Mucosa of descending colon (tissue), 3 donors: ENCODE measurements around the gene DIP2A. TPM values are rescaled to one million over a fixed set of nuclear protein-coding genes. Genes with fewer than 3 reads are reported as not detected.

Experiments used
- ATAC-seq: fragments of 200-7000 bp; cut with Tn5 transposase; one replicate; pipeline ENCODE4 v1.9.1; 2020; ENCODE audit warnings: mild to moderate bottlenecking, moderate library complexity
- DNase-seq, 3 donors: peaks; one replicate each; pipeline ENCODE4 v3.0.0-alpha.2; 2020
- H3K36me3 ChIP-seq: fragments of 200-600 bp; one replicate; pipeline ENCODE4 v1.8.0; 2021; ENCODE audit warnings: low read depth, mild to moderate bottlenecking
- H3K4me1 ChIP-seq: fragments of 200-600 bp; one replicate; pipeline ENCODE4 v1.8.0; 2021; ENCODE audit warnings: low read depth, mild to moderate bottlenecking
- H3K4me3 ChIP-seq: fragments of 200-600 bp; one replicate; pipeline ENCODE4 v1.8.0; 2021; ENCODE audit warnings: mild to moderate bottlenecking
- H3K9me3 ChIP-seq: fragments of 200-600 bp; one replicate; pipeline ENCODE4 v1.8.0; 2021; ENCODE audit warnings: mild to moderate bottlenecking
- intact Hi-C, 2 donors: fragments of 100-400 bp; cut with DNase I in 1 of 2; cut with micrococcal nuclease in 1 of 2; formaldehyde crosslinking; loops; one replicate each; pipeline versions ENCODE4 v1.11.0 to v1.11.1; 2022; cut with DNase I, micrococcal nuclease
- total RNA-seq, 3 donors: library from RNA; stranded (reverse); fragmentation: NEBNext Ultra II Directional in 2 of 3; extraction: Animal tissue kit (Norgen Biotek cat#: 25700) in 2 of 3; gene quantifications; one replicate each; pipeline versions ENCODE4 v1.2.1 to v1.2.4, GENCODE V29; 2021 to 2023
- TF ChIP-seq, protein P1 (sequence below): fragments of 200-600 bp; IDR thresholded peaks from one replicate; pipeline ENCODE4 v1.8.0; 2022; ENCODE audit warnings: antibody characterized with exemption, mild to moderate bottlenecking
- donor health status: DM: no; HTN: no; CAD: no; lungs with moderate emphysema.
- donor health status: DM: no; HTN: no; CAD: no.
- donor health status: DM: no; HTN: yes; CAD: no.

Gene DIP2A
- total RNA-seq, 3 donors from 2014 or later = 43.8 to 56.7 (median 49.3) TPM

DNA sequence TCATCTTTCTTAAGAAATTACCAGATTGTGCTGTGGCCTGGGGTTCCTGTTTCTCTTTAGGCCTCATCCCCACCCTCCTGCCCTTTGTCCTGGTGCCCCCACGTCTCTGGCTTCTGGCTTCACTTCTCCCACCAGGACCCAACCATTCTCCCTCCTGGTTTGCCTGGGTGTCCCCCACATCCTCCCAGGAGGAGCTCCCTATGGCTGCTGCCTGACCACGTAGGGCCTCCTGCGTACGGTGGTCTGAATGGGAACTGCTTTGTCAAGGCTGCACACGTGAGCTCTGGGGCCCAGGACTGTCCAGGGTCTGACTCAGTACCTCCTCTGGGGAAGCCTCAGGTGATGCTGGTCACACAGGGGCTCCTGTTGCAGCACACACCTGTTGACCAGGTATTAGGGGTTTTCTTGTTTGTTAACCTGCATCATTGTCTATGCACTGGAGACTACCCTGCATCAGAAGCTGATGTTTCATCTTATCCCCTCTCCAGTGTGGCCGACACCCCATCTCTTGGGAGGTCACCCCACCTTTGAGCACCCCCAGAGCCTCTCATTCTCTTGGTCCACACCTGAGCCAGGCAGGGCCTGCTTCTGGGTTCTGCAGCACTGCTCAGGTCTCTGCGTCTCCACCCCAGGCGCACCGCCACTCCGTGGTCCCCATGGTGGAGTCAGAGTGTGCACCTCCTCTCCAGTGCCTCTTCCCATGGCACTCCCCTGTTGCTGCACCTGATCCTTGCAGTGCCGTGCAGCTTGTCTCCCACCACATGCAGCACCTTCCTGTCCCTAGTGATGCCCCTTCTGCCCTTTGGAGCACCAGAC, 80.4 kb downstream of the DIP2A start:
- no peaks in the 10 kb centered on the region for H3K9me3 ChIP-seq
- ATAC-seq (peak; percentile 11), DNase-seq (no peak)
- TF ChIP-seq, protein P1, sequence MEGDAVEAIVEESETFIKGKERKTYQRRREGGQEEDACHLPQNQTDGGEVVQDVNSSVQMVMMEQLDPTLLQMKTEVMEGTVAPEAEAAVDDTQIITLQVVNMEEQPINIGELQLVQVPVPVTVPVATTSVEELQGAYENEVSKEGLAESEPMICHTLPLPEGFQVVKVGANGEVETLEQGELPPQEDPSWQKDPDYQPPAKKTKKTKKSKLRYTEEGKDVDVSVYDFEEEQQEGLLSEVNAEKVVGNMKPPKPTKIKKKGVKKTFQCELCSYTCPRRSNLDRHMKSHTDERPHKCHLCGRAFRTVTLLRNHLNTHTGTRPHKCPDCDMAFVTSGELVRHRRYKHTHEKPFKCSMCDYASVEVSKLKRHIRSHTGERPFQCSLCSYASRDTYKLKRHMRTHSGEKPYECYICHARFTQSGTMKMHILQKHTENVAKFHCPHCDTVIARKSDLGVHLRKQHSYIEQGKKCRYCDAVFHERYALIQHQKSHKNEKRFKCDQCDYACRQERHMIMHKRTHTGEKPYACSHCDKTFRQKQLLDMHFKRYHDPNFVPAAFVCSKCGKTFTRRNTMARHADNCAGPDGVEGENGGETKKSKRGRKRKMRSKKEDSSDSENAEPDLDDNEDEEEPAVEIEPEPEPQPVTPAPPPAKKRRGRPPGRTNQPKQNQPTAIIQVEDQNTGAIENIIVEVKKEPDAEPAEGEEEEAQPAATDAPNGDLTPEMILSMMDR = no peak
- no peaks in the 10 kb centered on the region for H3K4me1 ChIP-seq
- intact Hi-C loops = no loop called here
- H3K36me3 ChIP-seq = no peaks in the 10 kb centered on the region
- no peak overlapping the region for H3K4me3 ChIP-seq

DNA sequence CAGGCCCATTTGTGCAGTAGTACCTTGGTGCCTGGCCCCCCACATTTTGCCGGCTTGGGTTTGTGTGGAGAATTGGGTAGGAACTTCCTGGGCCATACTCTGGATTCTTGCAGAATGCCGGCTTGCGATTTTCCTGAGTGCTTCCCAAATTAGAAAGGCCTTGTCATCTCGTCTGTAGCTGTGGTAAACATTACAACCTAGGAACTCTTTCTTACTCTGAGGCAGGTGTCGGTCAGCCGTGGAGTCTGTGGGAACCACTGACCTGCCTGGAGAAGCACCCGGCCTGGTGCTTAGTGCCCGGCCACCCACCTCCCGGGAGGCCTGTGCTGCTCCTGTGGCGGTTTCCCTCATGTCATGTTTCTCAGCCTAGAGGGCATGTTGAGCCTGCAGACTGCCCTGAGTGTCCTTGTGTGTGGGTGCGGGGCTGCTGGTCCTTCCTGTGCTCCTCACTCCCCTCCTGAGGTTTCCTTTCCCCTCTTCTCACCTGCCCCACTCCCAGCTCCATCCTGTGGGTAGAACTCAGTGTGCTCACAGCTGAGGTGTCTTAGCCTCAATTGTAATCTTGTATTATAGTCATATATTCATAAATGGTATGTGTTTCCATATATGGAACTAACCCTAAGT, 81.5 kb downstream of the DIP2A start:
- Histone ChIP-seq H3K36me3 (no peaks in the 10 kb centered on the region), H3K4me3 (no peak overlapping the region), H3K4me1 (no peaks in the 10 kb centered on the region), H3K9me3 (no peaks in the 10 kb centered on the region)
- TF ChIP-seq, protein P1 = no peak
- ATAC-seq = no peak
- no peak for DNase-seq
- intact Hi-C loops = no loop called here

DNA sequence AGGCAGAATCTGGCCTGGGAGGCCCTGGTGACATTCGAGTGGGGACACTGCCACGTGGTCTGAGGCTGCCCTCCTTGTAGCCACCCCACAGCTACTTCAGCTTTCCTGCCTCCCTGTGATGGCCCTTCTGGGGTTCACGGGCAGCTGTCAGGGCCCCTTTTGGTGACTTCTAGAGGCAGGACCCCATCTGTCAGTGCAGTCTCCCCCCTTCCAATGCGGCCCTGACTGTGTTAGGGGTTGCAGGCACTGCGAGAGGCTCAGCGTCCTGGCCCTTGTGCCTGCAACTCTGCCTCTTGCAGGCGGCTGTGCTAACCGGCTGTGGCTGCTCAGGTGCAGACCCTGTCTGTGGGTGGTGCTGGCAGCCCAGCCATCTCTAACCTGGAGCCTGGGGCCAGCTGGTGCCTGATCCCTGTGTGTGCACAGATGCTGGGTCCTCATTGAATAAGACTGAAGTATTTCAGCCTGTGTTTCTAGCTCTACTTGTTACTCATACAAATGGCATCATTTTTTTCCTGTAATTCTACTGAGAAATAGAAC, 84.0 kb downstream of the DIP2A start:
- Histone ChIP-seq H3K4me1 (no peaks in the 10 kb centered on the region), H3K36me3 (no peaks in the 10 kb centered on the region), H3K9me3 (no peaks in the 10 kb centered on the region), H3K4me3 (no peak overlapping the region)
- no peak for DNase-seq
- TF ChIP-seq, protein P1 = no peak
- intact Hi-C loops = no loop called here
- ATAC-seq = no peak

DNA sequence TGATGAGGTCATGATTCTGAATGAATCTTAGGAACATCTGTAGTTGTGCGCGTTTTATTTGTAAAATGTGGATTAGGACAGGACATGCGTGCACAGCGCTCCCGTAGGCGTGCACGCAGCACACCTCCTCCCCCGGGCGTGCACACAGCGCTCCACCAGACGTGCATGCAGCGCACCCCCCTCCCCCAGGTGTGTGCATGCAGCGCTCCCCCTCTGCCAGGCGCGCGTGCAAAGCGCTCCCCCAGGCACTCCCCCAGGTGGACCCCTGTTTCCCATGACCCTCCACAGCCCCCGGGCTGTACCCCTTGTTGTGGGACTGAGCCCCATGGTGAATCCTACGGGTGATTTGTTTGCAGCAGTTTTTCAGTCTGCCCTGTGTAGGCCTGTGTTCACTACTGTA, 84.6 kb downstream of the DIP2A start:
- Histone ChIP-seq H3K4me3 (no peak overlapping the region), H3K9me3 (no peaks in the 10 kb centered on the region), H3K4me1 (no peaks in the 10 kb centered on the region), H3K36me3 (no peaks in the 10 kb centered on the region)
- TF ChIP-seq, protein P1 = no peak
- intact Hi-C loops = no loop called here
- DNase-seq = no peak
- ATAC-seq = no peak

DNA sequence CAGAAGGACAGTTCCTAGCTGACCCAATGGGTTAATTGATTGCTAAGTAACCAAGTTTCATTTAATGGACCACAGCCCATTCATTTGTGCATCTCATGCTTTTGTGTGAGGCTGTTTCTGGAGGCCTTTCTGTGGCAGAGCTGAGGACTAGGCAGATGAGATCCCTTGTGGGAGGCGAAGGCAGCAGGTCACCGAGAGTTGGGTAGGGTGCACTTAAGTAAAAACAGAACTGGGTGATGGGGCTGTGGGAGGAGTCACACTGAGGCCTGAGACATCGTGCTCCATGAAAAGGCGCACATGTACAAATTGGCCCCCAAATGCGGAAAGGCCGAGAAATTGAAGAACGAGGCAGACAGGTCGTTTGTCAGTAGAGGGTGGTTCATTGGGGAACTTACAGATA, 85.3 kb downstream of the DIP2A start:
- intact Hi-C loops = no loop called here
- DNase-seq (no peak), ATAC-seq (no peak)
- Histone ChIP-seq H3K4me3 (no peak overlapping the region), H3K36me3 (no peaks in the 10 kb centered on the region), H3K4me1 (no peaks in the 10 kb centered on the region), H3K9me3 (no peaks in the 10 kb centered on the region)
- TF ChIP-seq, protein P1 = no peak
